Testis (tissue), 3 donors: Measurements from ENCODE around the gene FAM241B. TPM values are rescaled to one million over a fixed set of nuclear protein-coding genes. Genes with fewer than 3 reads are reported as not detected.

Experiments
- DNase-seq: peaks from one replicate; pipeline ENCODE4 v3.0.0-alpha.2; 2019
- H3K27ac ChIP-seq, 2 donors: fragments of 200-600 bp; sonication (generic); one replicate each; pipeline ENCODE4 v1.5.1; 2019
- H3K27me3 ChIP-seq: fragments of 200-600 bp; sonication (generic); one replicate; pipeline ENCODE4 v1.5.1; 2019
- H3K36me3 ChIP-seq: fragments of 200-600 bp; sonication (generic); one replicate; pipeline ENCODE4 v1.5.1; 2017; ENCODE audit warnings: low read depth; ENCODE audit errors: missing control alignments
- H3K4me1 ChIP-seq: fragments of 200-600 bp; sonication (generic); one replicate; pipeline ENCODE4 v1.5.1; 2019
- H3K4me3 ChIP-seq, 2 donors: fragments of 200-600 bp; sonication (generic); one replicate each; pipeline ENCODE4 v1.5.1; 2017 to 2019
- H3K9me3 ChIP-seq: fragments of 200-600 bp; sonication (generic); one replicate; pipeline ENCODE4 v1.5.1; 2017
- CTCF ChIP-seq, 3 experiments: fragments of 450-650 bp in 2 of 3; fragments of 200-600 bp in 1 of 3; sonication (generic) in 1 of 3; IDR thresholded peaks; one replicate each; pipeline ENCODE4 v1.5.1; 2016 to 2019; ENCODE audit warnings: antibody characterized with exemption in 3 of 3, mild to moderate bottlenecking in 2 of 3, moderate library complexity in 1 of 3
- POLR2A ChIP-seq: fragments of 450-650 bp; IDR thresholded peaks from one replicate; pipeline ENCODE4 v1.6.1; 2017; ENCODE audit warnings: antibody characterized with exemption, mild to moderate bottlenecking, moderate library complexity
- WGBS, 2 donors: methylation state at CpG; one replicate each; pipeline ENCODE4 v1.1.5; 2018; 5-methylcytosine and 5-hydroxymethylcytosine counted together
- intact Hi-C: fragments of 100-400 bp; cut with DNase I; formaldehyde crosslinking; loops from one replicate; pipeline ENCODE4 v1.15.1; 2023; ENCODE audit warnings: low total_unique reads
- polyA plus RNA-seq: library from polyadenylated mRNA; stranded (reverse); fragments of 350-450 nt; fragmentation: Illumina TruSeq; extraction: RNeasy Lipid Tissue Mini Kit (QIAGEN cat#74804); gene quantifications from one replicate; pipeline ENCODE4 v1.2.3, GENCODE V29; 2014; ENCODE audit warnings: low read depth, low replicate concordance; ENCODE audit not compliant: insufficient read depth
- total RNA-seq, 2 donors: library from RNA; depleted of rRNA; stranded (reverse); fragments of >200 nt; gene quantifications; one replicate each; pipeline ENCODE4 v1.2.3, GENCODE V29; 2016

FAM241B gene
- total and polyA plus RNA-seq, 3 donors from 2014 or later, result 11.6 to 22.8 (median 17.6) TPM

- WGBS, 2 donors, result 57 to 59% methylated on average over 4 of the region's 4 CpGs
- no peak overlapping the region for H3K27ac ChIP-seq
- no peak for DNase-seq
- intact Hi-C loops, result loop anchor here (10.0 kb wide), 2 partner anchors 213 to 267 kb away; no protein-coding TSS in a partner anchor
- no peaks in the 10 kb centered on the region for H3K36me3 ChIP-seq
- TF ChIP-seq CTCF (IDR thresholded peaks at IDR 0.05) (no peak), POLR2A (no peak)
- no peak overlapping the region for H3K4me3 ChIP-seq
- no peaks in the 10 kb centered on the region for H3K9me3 ChIP-seq
- no peaks in the 10 kb centered on the region for H3K27me3 ChIP-seq
- no peaks in the 10 kb centered on the region for H3K4me1 ChIP-seq
These were observed 17.8 kb downstream of the FAM241B start for GRCh38 chr10:69647819-69648218.

GRCh38 chr10:69648461-69648860, 18.4 kb downstream of the FAM241B start:
- intact Hi-C loops, result loop anchor here (10.0 kb wide), 2 partner anchors 214 to 266 kb away; no protein-coding TSS in a partner anchor
- no peak overlapping the region for H3K4me3 ChIP-seq
- H3K27ac ChIP-seq, result no peak overlapping the region
- DNase-seq, result no peak
- 85 to 93% methylated on average over 4 to 5 of the region's 5 CpGs for WGBS, 2 donors
- no peaks in the 10 kb centered on the region for H3K9me3 ChIP-seq
- no peaks in the 10 kb centered on the region for H3K4me1 ChIP-seq
- no peaks in the 10 kb centered on the region for H3K27me3 ChIP-seq
- no peaks in the 10 kb centered on the region for H3K36me3 ChIP-seq
- TF ChIP-seq POLR2A, result no peak
- TF ChIP-seq CTCF (IDR thresholded peaks at IDR 0.05), result no peak

- WGBS, 2 donors, result 84 to 86% methylated on average over 8 to 9 of the region's 9 CpGs
- DNase-seq, result no peak
- Histone ChIP-seq H3K27ac (no peak overlapping the region), H3K27me3 (no peaks in the 10 kb centered on the region), H3K36me3 (no peaks in the 10 kb centered on the region), H3K4me3 (no peak overlapping the region), H3K9me3 (no peaks in the 10 kb centered on the region), H3K4me1 (no peaks in the 10 kb centered on the region)
- no peak for TF ChIP-seq POLR2A
- no peak for TF ChIP-seq CTCF (IDR thresholded peaks at IDR 0.05)
- intact Hi-C loops, result loop anchor here (10.0 kb wide), 2 partner anchors 215 to 265 kb away; no protein-coding TSS in a partner anchor
These were observed 19.9 kb downstream of the FAM241B start for GRCh38 chr10:69649786-69650550.

GRCh38 chr10:69650589-69651261, 20.7 kb downstream of the FAM241B start:
- WGBS, 2 donors, result 81 to 93% methylated on average over 8 to 13 of the region's 13 CpGs
- Histone ChIP-seq H3K4me3 (no peak overlapping the region), H3K4me1 (no peaks in the 10 kb centered on the region), H3K27ac (no peak overlapping the region), H3K9me3 (no peaks in the 10 kb centered on the region), H3K27me3 (no peaks in the 10 kb centered on the region), H3K36me3 (no peaks in the 10 kb centered on the region)
- intact Hi-C loops, result no loop called here
- no peak for TF ChIP-seq POLR2A
- TF ChIP-seq CTCF (IDR thresholded peaks at IDR 0.05), result no peak
- DNase-seq, result no peak
